GM10847 (cell line): ENCODE data around the gene VMP1.

Source experiments
- POLR2A ChIP-seq: IDR thresholded peaks from 2 replicates; pipeline ENCODE4 v1.6.1; 2011; ENCODE audit not compliant: insufficient read length; ENCODE audit errors: extremely low read depth

Gene VMP1

DNA sequence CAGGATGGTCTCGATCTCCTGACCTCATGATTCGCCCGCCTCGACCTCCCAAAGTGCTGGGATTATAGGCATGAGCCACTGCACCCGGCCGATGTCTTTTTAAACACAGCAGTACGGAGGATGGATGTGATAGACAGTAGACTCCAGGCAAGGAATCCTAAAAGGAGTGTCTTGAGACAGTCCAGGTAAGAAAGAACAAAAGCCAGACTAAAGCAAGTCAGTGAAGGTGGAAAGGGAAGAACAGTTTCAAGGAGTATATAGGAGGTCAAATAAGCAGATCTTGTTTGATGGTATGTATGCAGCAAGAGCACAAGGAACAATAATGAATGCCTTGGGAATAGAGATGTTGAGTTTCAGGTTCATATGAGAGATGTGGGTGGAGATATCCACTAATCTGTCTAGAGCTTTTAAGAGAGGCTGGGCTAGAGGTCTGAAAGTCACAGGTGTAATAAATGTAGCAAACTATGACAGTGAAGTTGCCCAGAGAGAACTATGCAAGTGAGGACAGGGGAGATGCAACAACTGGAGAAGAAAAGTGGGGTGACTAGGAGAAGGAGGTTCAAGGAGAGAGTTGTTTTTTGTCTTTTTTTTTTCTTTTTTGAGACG lies 180.8 kb downstream of the VMP1 start:
- TF ChIP-seq POLR2A, result no peak

DNA sequence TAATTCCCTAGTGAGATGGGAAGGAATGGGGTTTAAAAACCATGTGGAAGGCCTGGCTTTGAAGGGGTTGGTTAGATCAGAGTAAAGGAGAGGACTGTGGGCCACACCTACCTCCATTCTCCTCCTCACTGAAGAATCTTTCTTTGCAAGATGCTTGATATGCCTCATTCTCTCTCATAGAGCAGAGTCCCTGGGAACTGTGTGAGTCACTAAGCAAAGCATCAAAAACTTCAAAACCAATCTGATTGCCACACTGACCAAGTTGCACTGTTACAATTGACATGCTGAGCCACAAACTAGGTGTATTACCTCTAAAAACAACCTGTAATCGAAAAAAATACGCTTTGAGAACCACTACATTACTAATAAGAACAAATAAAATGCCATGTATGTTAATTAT lies 183.3 kb downstream of the VMP1 start:
- TF ChIP-seq POLR2A, result no peak
